Effector memory CD4-positive, alpha-beta T cell (primary cell): ENCODE results near the gene ARHGAP15.

ENCODE experiments used
- DNase-seq, 3 donors: peaks; one replicate each; pipeline ENCODE4 v3.0.0-alpha.2; 2020
- H3K27ac ChIP-seq: 2 replicates; pipeline ENCODE4 v1.7.0; 2013; ENCODE audit warnings: mild to moderate bottlenecking, low read length, moderate library complexity; ENCODE audit not compliant: insufficient read depth, poor library complexity, severe bottlenecking
- H3K27me3 ChIP-seq: replicated peaks from 2 replicates; pipeline ENCODE4 v1.7.0; 2013; ENCODE audit warnings: mild to moderate bottlenecking, low read length; ENCODE audit not compliant: insufficient read depth, control insufficient read depth, poor library complexity, severe bottlenecking
- H3K36me3 ChIP-seq: 2 replicates; pipeline ENCODE4 v1.7.0; 2013; ENCODE audit warnings: mild to moderate bottlenecking, low read length, moderate library complexity; ENCODE audit not compliant: control insufficient read depth, insufficient read depth
- H3K4me1 ChIP-seq: 2 replicates; pipeline ENCODE4 v1.7.0; 2013; ENCODE audit warnings: low read length, mild to moderate bottlenecking; ENCODE audit not compliant: control insufficient read depth, insufficient read depth, poor library complexity, severe bottlenecking
- H3K4me3 ChIP-seq: 2 replicates; pipeline ENCODE4 v1.7.0; 2013; ENCODE audit warnings: low read length, low read depth, mild to moderate bottlenecking; ENCODE audit not compliant: insufficient read depth, poor library complexity, severe bottlenecking
- H3K9me3 ChIP-seq: 2 replicates; pipeline ENCODE4 v1.7.0; 2013; ENCODE audit warnings: mild to moderate bottlenecking, low read length, moderate library complexity; ENCODE audit not compliant: control insufficient read depth

ARHGAP15 gene

DNA sequence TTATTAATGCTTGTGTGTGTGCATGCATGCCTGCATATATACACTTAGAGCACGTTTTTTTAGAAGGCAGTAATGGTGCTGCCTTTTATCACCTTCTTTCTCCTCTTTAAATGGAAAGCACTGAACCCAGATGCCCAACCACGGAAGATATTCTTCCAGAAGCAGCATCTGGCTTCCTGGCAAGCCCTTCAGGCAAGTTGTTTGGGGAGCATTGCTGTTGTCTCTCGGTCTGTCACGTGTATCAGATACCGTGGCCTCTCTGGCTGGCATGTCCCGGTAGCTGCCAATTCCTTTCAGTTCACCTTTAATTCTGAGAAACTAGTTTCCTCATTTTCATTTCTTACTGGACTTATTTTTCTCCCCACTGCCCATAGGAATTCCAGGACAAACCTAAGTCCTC is 587.8 kb downstream of the ARHGAP15 start:
- Histone ChIP-seq H3K27ac (no peak overlapping the region), H3K27me3 (no peaks in the 10 kb centered on the region), H3K4me1 (no peaks in the 10 kb centered on the region), H3K9me3 (no peaks in the 10 kb centered on the region), H3K36me3 (peaks cover 26% of the 10 kb centered on the region), H3K4me3 (no peak overlapping the region)
- no peak for DNase-seq

DNA sequence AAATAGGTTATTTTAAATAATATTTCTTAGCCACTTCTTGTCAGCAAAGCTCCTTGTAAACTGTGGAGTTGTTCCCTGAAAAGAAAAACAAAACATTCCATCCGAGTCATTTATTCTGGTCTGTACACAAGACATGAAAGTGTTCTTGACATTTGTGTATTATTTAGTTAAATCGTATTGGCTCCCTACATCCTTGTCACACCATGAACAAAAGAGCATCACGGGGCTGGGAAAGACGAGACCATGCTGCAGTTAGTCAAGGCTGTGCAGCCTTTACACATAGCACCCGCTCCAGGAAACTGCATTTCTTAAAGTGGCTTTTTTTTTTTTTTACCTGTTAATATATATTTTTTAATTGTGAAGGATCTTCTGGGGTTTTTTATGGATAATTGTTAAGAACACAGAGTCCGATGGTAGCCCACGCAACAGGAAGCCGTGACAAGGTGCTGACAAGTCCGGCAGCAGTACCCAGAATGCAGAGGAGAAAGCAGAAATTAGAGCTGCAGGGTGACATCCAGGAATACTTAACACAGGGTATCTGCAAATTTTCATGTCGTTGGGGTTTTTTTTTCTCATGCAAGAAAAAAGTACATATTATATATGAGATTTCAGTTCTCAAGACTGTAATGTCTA is 588.4 kb downstream of the ARHGAP15 start:
- DNase-seq, result no peak
- Histone ChIP-seq H3K36me3 (peaks cover 20% of the 10 kb centered on the region), H3K4me1 (no peaks in the 10 kb centered on the region), H3K27me3 (no peaks in the 10 kb centered on the region), H3K27ac (no peak overlapping the region), H3K4me3 (no peak overlapping the region), H3K9me3 (no peaks in the 10 kb centered on the region)

DNA sequence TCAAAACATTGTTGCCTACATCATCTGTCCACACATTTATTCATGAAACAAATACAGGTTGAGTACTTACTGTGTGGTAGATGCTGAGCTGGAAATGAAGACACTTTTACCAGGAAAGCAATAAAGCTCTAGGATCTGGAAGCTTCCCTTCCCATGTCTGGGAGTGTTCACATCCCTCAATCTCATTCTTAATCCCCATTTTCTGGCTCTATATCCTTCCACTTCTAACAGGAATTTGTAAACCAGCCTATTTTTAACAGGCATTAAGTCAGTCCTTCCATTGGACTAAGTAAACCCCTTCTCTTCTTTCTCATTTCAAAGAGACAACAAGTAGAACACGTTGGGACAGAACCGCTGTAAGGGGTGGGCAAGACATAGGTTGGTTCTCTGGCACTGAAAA is 589.5 kb downstream of the ARHGAP15 start:
- Histone ChIP-seq H3K4me1 (no peaks in the 10 kb centered on the region), H3K27ac (no peak overlapping the region), H3K36me3 (peaks cover 19% of the 10 kb centered on the region), H3K9me3 (no peaks in the 10 kb centered on the region), H3K4me3 (no peak overlapping the region), H3K27me3 (no peaks in the 10 kb centered on the region)
- DNase-seq, result no peak

DNA sequence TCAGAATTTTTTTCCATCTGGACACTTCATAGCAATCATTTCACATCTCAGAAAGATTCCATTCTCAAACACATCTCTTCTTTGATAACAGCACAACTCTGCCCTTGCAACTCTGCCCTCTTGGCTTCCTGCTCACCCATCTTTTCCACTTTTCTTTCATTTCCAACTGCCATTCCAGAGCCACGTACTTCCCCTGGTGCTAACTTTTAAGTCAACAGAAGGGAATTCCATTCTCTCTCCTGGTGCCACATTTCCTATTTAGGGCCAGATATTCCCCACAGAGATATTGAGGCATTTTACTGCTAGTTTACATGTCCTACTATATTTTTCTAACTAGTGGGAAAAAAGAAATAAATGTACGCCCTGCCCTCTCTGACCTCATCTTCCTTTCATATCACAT is 590.2 kb downstream of the ARHGAP15 start:
- no peaks in the 10 kb centered on the region for H3K27me3 ChIP-seq
- no peak overlapping the region for H3K27ac ChIP-seq
- H3K9me3 ChIP-seq, result no peaks in the 10 kb centered on the region
- no peak for DNase-seq
- H3K4me1 ChIP-seq, result no peaks in the 10 kb centered on the region
- H3K36me3 ChIP-seq, result peaks cover 19% of the 10 kb centered on the region
- H3K4me3 ChIP-seq, result no peak overlapping the region

DNA sequence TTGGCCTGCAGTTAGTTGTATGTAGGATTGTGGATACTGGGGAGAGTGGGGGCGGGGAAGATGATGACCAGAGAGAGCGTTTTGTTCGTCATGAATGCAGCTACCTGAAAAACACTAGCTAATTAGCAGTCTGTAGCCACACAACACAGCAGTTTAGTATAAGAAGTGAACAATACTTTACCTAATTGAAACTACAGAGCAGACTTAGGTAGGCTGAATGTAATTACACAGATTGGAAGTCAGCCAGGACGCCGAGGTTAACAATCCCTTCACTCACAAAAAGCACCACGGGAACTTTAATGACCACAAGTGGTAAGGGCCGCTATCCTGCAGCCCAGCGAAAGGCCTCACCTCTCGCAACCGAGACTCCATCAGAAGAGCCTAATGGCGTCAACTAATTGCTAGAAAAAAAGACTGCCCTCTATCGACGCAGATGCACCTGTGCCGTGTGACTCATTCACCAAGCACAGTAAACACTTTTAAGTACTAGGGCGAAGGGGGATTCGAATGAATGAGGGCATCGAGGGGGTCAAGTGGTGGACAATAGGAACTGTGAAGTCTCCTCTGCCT is 591.0 kb downstream of the ARHGAP15 start:
- no peak for DNase-seq
- Histone ChIP-seq H3K4me3 (no peak overlapping the region), H3K4me1 (no peaks in the 10 kb centered on the region), H3K27ac (no peak overlapping the region), H3K36me3 (peaks cover 19% of the 10 kb centered on the region), H3K27me3 (no peaks in the 10 kb centered on the region), H3K9me3 (no peaks in the 10 kb centered on the region)

DNA sequence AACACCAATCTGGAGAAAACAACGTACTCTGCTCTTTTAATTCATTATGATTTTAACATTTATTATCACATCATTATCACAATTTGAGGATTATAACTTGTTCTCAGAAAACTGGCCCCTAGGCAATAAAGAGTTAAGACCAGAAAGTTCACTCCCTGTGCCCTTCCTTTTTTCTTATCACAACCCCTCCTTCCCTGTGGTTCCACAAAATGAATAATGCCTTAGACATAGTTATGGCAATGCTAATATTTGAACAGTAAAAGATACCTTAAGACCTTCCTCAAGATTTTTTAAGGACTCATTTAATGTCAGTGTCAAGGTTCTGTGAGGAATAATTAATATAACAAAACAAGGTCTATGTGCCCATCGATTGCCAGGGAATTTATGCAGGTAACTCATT is 596.2 kb downstream of the ARHGAP15 start:
- H3K36me3 ChIP-seq, result peaks cover 7% of the 10 kb centered on the region
- no peak overlapping the region for H3K27ac ChIP-seq
- no peaks in the 10 kb centered on the region for H3K9me3 ChIP-seq
- no peaks in the 10 kb centered on the region for H3K27me3 ChIP-seq
- no peak overlapping the region for H3K4me3 ChIP-seq
- DNase-seq, result no peak
- no peaks in the 10 kb centered on the region for H3K4me1 ChIP-seq

DNA sequence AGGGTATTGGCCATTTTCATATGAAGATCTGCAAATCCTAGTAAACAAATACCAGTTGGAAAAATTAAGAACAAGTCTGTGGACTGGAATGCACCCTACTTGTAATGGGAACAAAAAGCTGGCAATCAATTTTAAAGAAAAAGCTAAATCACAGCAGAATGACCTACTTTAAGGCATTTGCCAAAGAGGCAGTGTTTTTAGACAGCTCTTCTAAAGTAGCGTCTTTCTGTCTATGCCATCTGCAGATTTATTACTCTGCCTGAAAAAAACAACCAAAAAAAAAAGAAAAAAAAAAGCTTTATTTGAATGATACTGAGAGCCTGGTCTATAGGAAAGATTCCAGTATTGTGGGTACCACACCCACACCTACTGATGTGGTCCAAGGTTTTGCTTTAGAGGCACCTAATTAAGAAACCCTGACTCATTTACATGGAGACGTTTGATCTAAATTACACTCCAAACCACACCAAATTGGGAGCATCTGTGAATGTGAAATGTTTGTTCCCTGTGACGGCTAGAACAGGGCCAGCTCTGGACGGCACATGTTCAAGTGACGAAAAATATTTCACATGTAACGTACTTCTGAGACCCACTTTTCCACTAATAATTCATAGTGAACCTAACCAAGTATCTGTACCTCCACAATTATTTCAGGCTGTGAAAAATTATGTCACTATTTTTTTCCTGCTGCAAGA is 597.1 kb downstream of the ARHGAP15 start:
- peaks cover 4% of the 10 kb centered on the region for H3K36me3 ChIP-seq
- H3K9me3 ChIP-seq, result no peaks in the 10 kb centered on the region
- no peaks in the 10 kb centered on the region for H3K27me3 ChIP-seq
- H3K4me3 ChIP-seq, result no peak overlapping the region
- no peak for DNase-seq
- H3K4me1 ChIP-seq, result no peaks in the 10 kb centered on the region
- H3K27ac ChIP-seq, result no peak overlapping the region

DNA sequence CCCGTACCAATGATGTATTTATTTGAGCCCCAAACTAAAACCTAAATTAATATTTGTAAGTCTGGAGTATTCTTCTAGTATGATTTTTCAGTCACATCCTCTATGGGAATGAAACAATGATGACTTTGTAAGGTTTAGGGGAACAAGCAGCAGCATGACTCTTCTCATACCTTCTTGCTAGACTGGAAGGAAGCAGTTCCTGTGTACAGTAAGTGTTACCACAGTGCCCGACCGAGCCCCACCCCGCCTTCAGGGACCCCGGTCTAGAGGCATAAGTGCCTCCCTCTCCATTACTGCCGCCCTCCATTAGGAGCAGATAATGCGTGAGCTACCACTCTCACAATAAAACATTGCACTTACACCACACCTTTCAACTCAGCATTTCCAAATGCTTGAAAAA is 599.3 kb downstream of the ARHGAP15 start:
- Histone ChIP-seq H3K4me1 (no peaks in the 10 kb centered on the region), H3K36me3 (no peaks in the 10 kb centered on the region), H3K27ac (no peak overlapping the region), H3K9me3 (no peaks in the 10 kb centered on the region), H3K4me3 (no peak overlapping the region), H3K27me3 (no peaks in the 10 kb centered on the region)
- DNase-seq, result no peak

DNA sequence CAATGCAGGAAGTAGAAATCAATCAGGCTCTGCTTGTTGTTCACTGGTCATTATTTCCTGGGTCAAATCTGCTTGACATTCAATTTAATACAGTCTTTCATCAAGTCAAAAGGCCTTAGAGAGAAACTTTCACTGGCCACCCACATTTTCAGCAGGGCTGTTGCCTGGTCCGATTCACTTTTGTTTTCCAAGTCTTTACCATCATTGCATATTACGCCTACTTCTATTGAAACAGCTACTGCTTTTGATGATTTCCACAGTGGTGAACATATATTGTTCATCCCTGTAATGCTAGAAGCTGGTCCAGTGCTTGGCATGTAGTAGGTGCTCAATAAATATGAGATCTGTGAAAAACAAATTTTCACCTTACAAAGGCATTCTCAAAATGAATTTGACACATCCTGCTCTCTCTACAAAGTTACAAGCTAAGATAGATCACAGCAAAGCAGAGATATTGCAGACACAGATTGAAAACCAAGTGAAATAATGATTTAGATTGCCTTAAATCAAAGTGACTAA is 600.1 kb downstream of the ARHGAP15 start:
- Histone ChIP-seq H3K4me1 (no peaks in the 10 kb centered on the region), H3K9me3 (no peaks in the 10 kb centered on the region), H3K4me3 (no peak overlapping the region), H3K27me3 (no peaks in the 10 kb centered on the region), H3K27ac (no peak overlapping the region), H3K36me3 (peaks cover 3% of the 10 kb centered on the region)
- no peak for DNase-seq
